ENCODE results near the gene KIF26A. TPM values are rescaled to one million over a fixed set of nuclear protein-coding genes. Genes with fewer than 3 reads are reported as not detected.

KIF26A gene
- total and polyA plus RNA-seq, 2 of the 4 experiments (the other 2 are of a cell fraction): not detected

GRCh38 chr14:104146651-104147345 lies 8.4 kb downstream of the KIF26A start:
- H4K20me1 ChIP-seq (ENCODE audit: insufficient read depth, low read length): no peaks in the 10 kb centered on the region
- no peak overlapping the region for H3K27ac ChIP-seq (ENCODE audit: insufficient read depth, low read length)
- no peak overlapping the region for H3K23ac ChIP-seq (ENCODE audit: low read depth, low read length)
- H2BK120ac ChIP-seq (ENCODE audit: low read depth, low read length): no peak overlapping the region
- H3K27me3 ChIP-seq (ENCODE audit: control insufficient read depth, insufficient read depth, low read length): peaks cover 1% of the 10 kb centered on the region
- H2BK15ac ChIP-seq (ENCODE audit: low read depth, low read length): no peak overlapping the region
- no peak overlapping the region for H3K4me3 ChIP-seq (ENCODE audit: insufficient read depth, low read depth, low read length)
- H3K4me2 ChIP-seq (ENCODE audit: low read depth, low read length): no peak overlapping the region
- H4K8ac ChIP-seq (ENCODE audit: low read depth in 2 of 2, low read length in 2 of 2): no peak overlapping the region
- no peak overlapping the region for H3K4ac ChIP-seq (ENCODE audit: low read depth, low read length)
- in situ Hi-C loops (cut with MboI; ENCODE audit: low sequenced_read_pairs): no loop called here
- POLR2A ChIA-PET (ENCODE audit: unreplicated experiment): no interaction called here
- H2AFZ ChIP-seq (replicated peaks; ENCODE audit: low read length, poor library complexity): no peak overlapping the region
- ATAC-seq (ENCODE audit: low read depth): no peak
- no peak overlapping the region for H3K14ac ChIP-seq (replicated peaks; ENCODE audit: low read depth, low read length)
- no peak overlapping the region for H2BK5ac ChIP-seq (ENCODE audit: low read depth, low read length, poor library complexity, severe bottlenecking)
- no peaks in the 10 kb centered on the region for H3K79me1 ChIP-seq (ENCODE audit: low read depth in 1 of 2, low read length in 2 of 2)
- intact Hi-C loops (cut with micrococcal nuclease): no loop called here
- H2BK20ac ChIP-seq (ENCODE audit: low read depth, low read length): no peak overlapping the region
- 71% methylated on average over 7 of the region's 22 CpGs; no CpG with 5 or more reads in 1 of the 2 experiments for WGBS, 2 experiments (ENCODE audit: extremely low coverage in 2 of 2, insufficient read length in 1 of 2)
- DNase-seq: no peak
- no peaks in the 10 kb centered on the region for H3K4me1 ChIP-seq (ENCODE audit: control insufficient read depth, insufficient read depth, low read length)
- no peak overlapping the region for H4K5ac ChIP-seq (ENCODE audit: low read depth, low read length)
- no peaks in the 10 kb centered on the region for H3K36me3 ChIP-seq (ENCODE audit: control insufficient read depth, insufficient read depth, low read length)
- H2AK9ac ChIP-seq (replicated peaks; ENCODE audit: low read depth, low read length, poor library complexity): no peak overlapping the region
- no peak overlapping the region for H3K56ac ChIP-seq (ENCODE audit: extremely low read depth, insufficient read depth, low read length)
- H3K9me3 ChIP-seq (ENCODE audit: control insufficient read depth, insufficient read depth, low read length): no peaks in the 10 kb centered on the region
- dilution Hi-C loops (cut with HindIII; ENCODE audit: low sequenced_read_pairs, unreplicated experiment): no loop called here
- H3K9me1 ChIP-seq (ENCODE audit: insufficient read depth, low read length): no peaks in the 10 kb centered on the region
- CTCF ChIA-PET: no interaction called here
- no peak overlapping the region for H2AK5ac ChIP-seq (ENCODE audit: low read depth, low read length)
- H3K18ac ChIP-seq (ENCODE audit: low read depth, low read length): no peak overlapping the region
- TF ChIP-seq MXI1 (IDR thresholded peaks at IDR 0.05; ENCODE audit: borderline replicate concordance, low read depth, low read length): no peak
- TF ChIP-seq RCOR1 (IDR thresholded peaks at IDR 0.05; ENCODE audit: insufficient replicate concordance, low read length): no peak
- TF ChIP-seq POLR2A (IDR thresholded peaks at IDR 0.05; ENCODE audit: low read depth, low read length): no peak
- TF ChIP-seq FOS (IDR thresholded peaks at IDR 0.05; ENCODE audit: low read depth, low read length): no peak
- no peak for TF ChIP-seq CTCF (conservative IDR thresholded peaks at IDR 0.05; ENCODE audit: low read depth, low read length)
- TF ChIP-seq SMC3 (IDR thresholded peaks at IDR 0.05; ENCODE audit: low read depth, low read length): no peak
- no peak for TF ChIP-seq USF2 (IDR thresholded peaks at IDR 0.05; ENCODE audit: low read depth, low read length)
- no peak for TF ChIP-seq NFE2L2 (IDR thresholded peaks at IDR 0.05; ENCODE audit: low read depth, low read length)
- TF ChIP-seq ELK1 (IDR thresholded peaks at IDR 0.05; ENCODE audit: borderline replicate concordance, low read depth, low read length): no peak
- no peak for TF ChIP-seq RAD21 (IDR thresholded peaks at IDR 0.05; ENCODE audit: low read length)
- no peak for TF ChIP-seq MAZ (IDR thresholded peaks at IDR 0.05; ENCODE audit: borderline replicate concordance, low read depth, low read length)
- no peak for TF ChIP-seq MAFK (IDR thresholded peaks at IDR 0.05; ENCODE audit: low read depth, low read length)
- no peak for TF ChIP-seq CEBPB (IDR thresholded peaks at IDR 0.05; ENCODE audit: low read depth, low read length)
- TF ChIP-seq BHLHE40 (IDR thresholded peaks at IDR 0.05; ENCODE audit: low read depth, low read length): no peak
- no peak for TF ChIP-seq RFX5 (IDR thresholded peaks at IDR 0.05; ENCODE audit: low read depth, low read length)
- TF ChIP-seq CHD1 (IDR thresholded peaks at IDR 0.05; ENCODE audit: low read depth, low read length): no peak
- no peak overlapping the region for H3K9ac ChIP-seq (ENCODE audit: low read depth, low read length)
- H4K91ac ChIP-seq (ENCODE audit: insufficient read depth, low read depth, low read length): no peak overlapping the region
- no TSS peak for BruUV-seq (replicated peaks)

Data from IMR-90 (cell line).